ENCODE measurements around the gene MYO1D.
A peak's percentile ranks its signal among the peaks of the same experiment; 100 is the strongest.
"Not testable (repeated sequence)": the region's sequence is repeated elsewhere in the genome, so short reads cannot be mapped to it uniquely, and the experiment has no call there.

Gene MYO1D

DNA sequence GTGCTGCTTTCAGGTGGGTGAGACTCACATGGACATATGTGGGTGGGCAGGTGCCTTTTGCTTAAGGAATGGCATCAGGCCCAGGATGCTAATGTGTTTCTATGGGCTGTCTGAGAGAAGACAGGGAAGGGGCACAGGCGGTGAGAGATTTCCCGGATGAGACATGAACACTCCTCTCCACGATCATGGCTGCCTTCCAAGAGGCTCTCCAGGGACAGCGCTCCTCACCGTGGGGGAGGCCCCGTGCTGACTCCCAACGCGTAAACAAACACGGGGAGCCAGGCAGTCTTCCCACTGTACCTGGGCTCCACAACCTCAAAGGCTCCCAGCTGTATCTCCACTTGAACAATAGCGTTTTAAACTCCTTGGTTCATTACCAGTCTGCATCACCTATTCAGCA, 347.3 kb downstream of the MYO1D start:
- H3K4me3 ChIP-seq (ENCODE audit: low read depth, low read length): no peak overlapping the region
- DNase-seq (ENCODE audit: low read depth): no peak

DNA sequence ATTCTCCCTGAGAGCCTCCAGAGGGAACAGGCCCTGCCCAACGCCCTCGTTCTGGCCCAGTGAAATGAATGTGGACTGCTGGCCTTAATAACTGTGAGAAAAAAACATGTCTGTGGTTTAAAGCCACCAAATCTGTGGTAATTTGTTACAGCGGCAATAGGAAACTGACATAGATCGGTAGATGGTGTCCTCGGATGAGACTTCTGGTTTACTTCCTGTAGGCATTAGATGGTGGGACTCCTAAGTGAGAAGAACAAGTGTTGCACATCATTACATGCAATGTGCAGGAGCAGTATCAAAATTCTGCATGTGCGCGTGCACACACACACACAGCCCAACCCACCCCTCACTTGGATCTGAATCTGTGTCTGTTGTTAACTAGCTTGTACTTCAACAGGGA, 348.1 kb downstream of the MYO1D start:
- no peak overlapping the region for H3K4me3 ChIP-seq (ENCODE audit: low read depth, low read length)
- DNase-seq (ENCODE audit: low read depth): no peak

DNA sequence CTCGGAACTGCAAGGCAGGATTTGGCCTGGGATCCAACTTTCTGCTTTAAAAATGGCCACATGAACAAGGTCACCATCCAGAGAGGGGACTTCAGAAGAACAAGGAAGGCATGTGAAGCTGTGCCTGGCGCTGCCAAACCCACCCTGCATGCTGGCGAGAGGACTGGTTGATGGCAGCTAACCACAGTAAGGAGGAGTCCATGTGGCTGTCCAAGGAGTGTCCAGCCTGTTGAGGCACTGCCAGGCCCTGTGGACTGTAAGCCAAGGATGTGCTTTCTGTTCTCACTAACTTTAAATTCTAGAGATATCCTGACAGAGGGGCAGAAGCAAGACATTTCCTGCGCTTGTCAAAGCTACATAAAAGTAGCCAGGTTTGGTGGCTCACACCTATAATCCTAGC, 349.8 kb downstream of the MYO1D start:
- DNase-seq (ENCODE audit: low read depth): no peak
- no peak overlapping the region for H3K4me3 ChIP-seq (ENCODE audit: low read depth, low read length)

DNA sequence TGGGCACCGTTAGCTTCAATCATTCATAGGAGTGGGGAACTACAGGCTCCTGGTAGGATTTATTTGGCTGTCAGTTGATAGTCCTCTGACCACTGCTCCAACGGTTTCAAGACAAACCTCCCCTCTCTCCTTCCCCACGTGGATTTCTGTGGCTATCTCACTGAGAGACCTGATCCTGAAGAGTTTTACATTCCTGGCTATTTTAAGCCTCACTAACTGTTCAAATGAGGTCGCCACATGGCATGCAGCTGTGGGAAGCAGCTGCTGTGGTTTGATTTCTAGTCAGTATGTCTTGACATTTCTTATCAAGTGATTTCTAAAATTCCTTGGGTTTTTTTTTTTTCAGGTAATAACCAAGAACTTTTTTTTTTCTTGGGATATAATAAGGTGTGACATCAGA, 351.8 kb downstream of the MYO1D start:
- DNase-seq (ENCODE audit: low read depth): no peak

DNA sequence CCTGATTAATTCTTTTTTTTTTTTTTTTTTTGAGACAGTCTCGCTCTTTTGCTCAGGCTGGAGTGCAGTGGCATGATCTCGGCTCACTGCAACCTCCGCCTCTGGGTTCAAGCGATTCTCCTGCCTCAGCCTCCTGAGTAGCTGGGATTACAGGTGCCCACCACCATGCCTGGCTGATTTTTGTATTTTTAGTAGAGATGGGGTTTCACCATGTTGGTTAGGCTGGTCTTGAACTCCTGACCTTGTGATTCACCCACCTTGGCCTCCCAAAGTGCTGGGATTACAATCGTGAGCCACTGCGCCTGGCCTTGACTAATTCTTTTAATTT, 352.4 kb downstream of the MYO1D start:
- not testable (repeated sequence) for H3K4me3 ChIP-seq (ENCODE audit: low read depth, low read length); DNase-seq (ENCODE audit: low read depth)

More for the DNA sequence above, 351.8 kb downstream of the MYO1D start:
- no peak overlapping the region for H3K4me3 ChIP-seq (ENCODE audit: low read depth, low read length)

DNA sequence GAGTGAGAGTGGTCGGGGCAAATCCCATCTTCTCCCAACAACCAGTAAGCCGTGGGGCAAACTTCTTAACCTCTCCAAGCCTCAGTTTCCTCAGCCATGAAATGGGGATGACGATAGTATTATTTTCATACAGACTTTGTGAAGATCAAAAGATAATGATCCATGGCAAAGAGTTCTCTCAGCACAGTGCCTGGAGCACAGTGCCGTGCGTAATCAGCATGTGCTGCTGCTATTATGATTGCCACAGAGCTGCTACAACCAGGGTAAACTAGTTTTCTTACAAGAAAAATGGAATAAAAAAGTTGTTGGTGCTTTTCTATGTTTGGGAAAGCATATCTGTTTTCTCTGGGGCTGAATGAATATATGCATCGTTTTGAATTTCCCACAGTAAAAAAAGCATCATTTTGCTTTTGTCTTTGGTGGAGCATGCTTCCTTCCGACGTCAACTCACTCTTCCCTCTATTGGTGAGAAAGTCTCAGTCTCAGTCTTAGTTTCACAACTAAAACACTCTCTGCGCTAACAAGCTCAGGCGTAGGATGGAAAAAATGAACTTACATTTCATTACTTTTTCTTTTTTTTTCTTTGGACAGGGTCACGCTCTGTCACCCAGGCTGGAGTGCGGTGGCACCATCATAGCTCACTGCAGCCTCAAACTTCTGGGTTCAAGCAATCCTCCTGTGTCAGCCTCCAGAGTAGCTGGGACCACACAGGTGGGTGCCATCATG, 352.9 kb downstream of the MYO1D start:
- no peak overlapping the region for H3K4me3 ChIP-seq (ENCODE audit: low read depth, low read length)
- no peak for DNase-seq (ENCODE audit: low read depth)

DNA sequence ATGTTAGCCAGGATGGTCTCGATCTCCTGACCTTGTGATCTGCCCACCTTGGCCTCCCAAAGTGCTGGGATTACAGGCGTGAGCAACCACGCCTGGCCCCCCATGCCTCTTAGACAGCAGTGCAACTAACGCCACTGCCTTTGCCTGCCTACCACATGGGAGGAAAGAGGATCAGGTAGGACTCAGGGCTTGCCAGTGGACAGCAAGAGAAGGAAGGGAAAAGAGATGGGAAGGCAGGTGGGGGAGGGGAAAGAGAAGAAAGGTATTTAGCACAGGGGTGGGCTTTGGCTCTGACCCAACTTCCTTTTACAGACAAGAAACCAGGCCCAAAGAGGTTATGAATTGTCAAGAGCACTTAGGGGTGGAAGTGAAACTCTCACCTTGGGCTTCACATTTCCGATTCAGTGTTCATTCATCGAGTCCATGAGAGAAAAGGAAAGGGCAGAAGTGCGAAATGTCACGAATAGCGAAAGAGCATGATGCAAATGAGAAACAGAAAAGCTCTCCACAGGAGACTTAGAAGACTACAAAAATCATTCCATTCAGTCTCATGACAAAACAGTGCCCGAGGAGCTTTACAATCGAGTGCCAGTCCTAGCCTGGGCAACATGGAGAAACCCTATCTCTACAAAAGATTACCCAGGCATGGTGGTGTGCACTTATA, 353.8 kb downstream of the MYO1D start:
- no peak for DNase-seq (ENCODE audit: low read depth)
- H3K4me3 ChIP-seq (ENCODE audit: low read depth, low read length): no peak overlapping the region

DNA sequence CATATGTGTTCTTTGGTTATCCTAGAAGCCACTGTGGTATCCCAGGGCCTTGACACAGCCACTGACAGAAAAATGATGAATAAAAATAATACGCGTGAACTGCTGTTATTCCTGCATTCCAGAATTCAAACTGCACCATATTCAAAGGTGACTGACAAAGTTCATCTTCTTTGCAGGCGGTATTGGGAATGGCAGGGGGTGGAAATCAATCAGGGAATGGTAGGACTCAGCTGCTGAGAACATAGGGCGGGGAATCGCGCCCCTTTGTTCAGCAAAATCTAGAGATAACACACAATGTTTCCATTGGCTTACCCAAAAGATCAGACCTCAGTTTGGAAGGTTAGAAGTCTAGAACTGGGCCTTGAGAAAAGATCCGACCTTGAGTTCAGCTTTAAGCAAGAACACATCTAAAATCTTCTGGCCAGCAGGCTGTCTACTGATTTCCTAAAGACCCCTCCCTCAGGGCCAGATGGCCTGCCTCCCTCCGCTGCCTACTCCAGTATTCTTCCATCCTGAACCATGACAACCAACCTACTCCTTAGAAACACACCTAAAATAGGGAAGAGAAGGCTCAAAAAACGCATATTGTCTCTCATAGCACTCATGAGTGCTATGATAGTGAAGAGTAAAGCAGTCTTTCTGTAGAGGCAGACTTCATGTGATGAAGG, 356.1 kb downstream of the MYO1D start:
- no peak for DNase-seq (ENCODE audit: low read depth)
- no peak overlapping the region for H3K4me3 ChIP-seq (ENCODE audit: low read depth, low read length)

DNA sequence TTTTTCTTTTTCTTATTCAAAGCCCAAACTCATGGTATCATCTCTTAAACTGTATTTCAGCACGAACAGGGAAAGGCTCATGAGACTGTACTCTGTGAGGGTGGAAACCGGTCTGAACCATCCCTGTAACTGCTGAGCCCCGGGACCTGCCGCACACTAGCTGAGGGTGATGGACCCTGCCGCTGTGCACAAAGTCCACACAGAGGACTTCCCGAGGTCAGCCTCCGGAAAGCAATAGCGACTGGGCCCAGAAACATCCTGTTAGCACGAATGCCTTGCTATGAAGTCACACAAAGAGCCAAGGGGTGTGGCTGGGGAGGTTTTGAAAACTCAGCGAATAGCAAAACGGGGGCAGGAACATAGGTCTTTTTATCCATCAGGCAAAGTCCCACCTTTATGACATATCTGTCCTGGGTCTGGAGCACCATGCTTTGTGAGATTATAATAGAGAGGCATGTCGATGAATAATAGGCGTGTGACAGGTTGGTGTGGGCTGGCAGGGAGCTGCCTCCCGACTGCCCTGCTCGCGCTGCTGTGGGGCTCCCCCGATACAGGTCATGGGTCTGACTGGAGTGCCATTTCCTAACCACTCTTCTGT, 356.7 kb downstream of the MYO1D start:
- H3K4me3 ChIP-seq (ENCODE audit: low read depth, low read length): peak overlapping the region; percentile 4
- no peak for DNase-seq (ENCODE audit: low read depth)

DNA sequence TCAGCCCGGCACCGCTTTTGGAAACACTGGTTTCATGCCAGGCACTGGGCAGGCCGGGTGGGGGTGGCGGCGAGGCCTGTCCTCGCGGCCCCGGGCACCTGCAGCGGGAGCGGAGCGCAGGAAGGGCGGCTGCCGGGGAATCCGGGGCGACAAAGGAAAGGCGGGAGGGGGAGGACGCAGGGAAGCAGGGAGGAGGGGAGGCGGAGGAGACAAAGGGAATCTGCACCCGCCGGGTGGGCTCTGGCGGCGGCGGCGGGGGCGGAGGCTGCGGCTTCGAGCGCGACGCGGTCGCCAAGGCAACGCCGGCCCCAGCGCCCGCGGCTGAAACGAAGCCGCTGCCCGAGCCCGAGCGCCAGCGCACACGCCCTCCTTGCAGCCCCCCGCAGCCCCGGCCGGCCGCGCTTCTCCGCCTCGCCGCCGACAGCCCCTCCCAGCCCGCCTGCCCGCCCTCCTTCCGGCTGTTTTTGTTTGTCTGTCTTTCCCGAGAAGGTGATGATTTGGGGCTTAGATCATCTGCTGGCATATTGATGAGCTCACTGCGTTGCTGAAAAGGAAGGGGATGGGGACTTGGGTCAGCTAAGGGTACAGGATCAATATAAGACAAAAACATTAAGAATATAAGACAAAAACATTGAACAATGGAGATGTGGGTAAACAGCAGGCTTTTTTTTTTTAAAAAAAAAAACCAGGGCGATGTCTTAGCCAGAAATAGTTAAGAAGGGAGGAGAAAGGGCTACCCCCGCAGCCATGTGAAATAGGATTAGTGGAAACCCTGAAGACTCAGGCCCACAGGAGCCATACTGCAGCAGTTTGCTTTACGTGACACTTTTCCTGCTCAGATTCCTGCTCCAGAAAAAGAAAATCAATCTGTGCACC, 357.5 kb downstream of the MYO1D start:
- DNase-seq (ENCODE audit: low read depth): no peak
- peak overlapping the region; percentile 46 for H3K4me3 ChIP-seq (ENCODE audit: low read depth, low read length)

DNA sequence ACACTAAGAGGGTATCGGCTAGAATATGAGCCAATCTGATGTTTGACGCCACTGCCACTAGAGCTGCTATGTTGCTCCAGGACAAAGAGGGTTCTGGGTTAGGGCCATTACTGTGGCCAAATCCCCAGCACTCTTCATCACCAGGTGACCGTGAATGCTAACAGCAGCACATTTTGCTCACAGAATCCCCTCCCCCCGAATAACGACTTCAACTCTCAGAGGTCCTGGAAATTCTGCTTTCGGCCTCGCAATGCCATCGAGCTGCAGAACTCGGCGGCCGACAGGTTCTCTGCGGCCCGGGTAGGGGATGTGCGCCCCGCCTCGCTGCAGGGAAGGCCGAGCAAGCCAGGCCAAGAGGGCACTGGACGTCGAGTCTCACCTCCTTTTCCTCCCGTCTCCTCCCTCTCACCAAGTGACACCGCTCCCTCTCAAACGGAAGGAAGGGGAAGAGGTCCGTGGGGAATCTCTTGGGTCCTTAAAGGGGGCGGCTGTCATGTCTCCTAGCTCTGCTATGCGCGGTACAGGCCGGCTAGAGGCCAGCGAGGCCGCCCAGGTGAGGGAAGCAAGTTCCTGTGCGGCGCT, 358.2 kb downstream of the MYO1D start:
- H3K4me3 ChIP-seq (ENCODE audit: low read depth, low read length): peak overlapping the region; percentile 46
- no peak for DNase-seq (ENCODE audit: low read depth)

DNA sequence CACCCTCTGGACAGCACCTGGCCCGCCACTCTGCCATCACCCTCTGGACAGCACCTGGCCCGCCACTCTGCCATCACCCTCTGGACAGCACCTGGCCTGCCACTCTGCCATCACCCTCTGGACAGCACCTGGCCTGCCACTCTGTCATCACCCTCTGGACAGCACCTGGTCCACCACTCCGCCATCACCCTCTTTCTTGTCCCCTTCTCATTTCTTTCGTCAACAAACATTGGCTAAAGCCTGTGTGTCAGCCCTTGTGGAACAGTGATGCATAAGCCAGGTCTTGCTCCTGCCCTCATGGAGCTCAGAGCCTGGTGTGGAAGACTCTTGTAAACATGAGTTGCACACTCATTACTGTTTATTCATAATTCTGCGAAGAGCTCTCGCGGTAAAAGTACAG, 358.9 kb downstream of the MYO1D start:
- no peak overlapping the region for H3K4me3 ChIP-seq (ENCODE audit: low read depth, low read length)
- no peak for DNase-seq (ENCODE audit: low read depth)

DNA sequence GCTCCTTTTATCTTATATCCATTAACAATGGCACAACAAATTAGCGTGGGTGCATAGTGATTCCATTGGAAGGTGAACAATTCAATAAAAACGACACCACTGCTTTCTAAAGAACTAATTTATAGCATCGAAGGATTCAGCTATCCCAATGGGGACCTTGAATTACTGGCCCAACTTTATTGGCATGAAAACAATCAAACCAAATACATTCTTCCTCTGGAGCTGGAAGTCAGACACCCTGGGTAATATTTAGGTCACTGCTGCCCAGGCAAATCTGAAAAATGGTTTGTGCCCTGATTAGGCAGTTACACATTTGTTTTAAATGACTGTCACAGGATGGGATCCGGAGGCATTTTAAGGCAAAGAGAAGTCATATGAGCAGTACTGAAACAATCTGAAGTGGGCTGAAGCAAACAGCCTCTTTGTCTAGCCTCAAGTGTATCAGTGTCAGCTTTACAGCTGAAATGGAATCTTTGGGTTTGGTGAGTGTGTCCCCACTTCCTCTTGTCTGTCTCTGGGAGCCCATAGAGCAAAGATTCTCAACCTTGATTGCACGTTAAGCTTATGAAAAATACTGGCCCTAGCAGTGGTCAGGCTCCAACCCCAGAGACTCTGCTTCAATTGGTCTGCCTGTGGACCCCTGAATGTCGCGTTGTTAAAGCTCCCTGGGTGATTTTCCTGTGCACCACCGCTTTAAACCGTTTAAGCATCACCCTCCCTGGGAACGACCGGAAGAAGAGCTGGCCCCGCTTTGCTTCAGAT, 359.8 kb downstream of the MYO1D start:
- no peak overlapping the region for H3K4me3 ChIP-seq (ENCODE audit: low read depth, low read length)
- no peak for DNase-seq (ENCODE audit: low read depth)

DNA sequence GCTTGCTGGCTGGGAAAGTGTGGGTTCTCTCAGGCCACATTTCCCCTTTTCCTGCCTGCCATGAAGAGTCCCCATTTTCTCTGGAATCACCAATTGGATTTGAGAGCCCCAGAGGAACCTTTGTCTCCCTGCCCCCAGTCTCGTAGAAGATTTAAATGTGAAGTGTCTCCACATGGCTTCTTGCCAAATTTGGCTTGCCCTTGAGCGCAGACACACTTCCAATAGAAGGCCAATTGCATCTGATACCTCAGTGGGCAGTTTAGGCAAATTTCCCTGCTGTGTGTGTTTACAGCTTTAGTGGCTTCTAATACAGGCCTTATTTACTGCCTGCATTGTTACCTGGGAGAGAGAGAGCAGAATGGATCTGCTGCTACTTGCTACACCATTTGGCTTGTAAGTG, 360.5 kb downstream of the MYO1D start:
- no peak for DNase-seq (ENCODE audit: low read depth)
- no peak overlapping the region for H3K4me3 ChIP-seq (ENCODE audit: low read depth, low read length)

DNA sequence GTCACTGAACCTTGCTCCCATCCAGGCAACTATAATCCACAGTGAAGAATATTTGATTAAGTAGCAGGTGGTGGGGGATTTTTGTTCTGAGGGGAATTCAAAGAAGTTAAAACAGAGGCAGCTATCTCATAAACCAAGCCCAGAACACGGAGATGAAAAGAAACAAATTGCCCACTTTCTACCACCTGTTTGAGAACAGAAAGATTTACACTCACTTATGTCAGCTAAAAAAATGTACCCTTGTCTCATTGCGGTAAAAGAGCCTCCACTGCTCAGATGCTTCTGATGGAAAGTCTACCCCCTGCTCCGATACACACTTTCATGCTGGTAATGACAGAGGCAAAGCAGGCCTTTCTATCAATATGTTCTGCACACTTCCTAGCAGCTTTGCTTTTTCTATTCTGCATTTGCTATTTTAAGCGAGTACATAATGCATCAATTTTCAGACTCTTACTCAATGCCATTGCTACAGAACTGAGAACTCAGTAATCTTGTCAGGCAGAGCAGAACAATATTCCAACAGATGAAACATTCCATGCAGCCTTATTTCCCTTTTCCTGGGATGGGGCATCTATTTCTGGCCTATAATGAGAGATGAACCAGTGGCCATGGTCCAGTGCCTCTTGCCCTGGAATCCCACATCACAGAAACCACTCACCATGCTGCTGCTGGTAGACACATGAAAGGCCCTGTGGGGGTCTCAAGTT, 361.1 kb downstream of the MYO1D start:
- no peak overlapping the region for H3K4me3 ChIP-seq (ENCODE audit: low read depth, low read length)
- DNase-seq (ENCODE audit: low read depth): no peak

DNA sequence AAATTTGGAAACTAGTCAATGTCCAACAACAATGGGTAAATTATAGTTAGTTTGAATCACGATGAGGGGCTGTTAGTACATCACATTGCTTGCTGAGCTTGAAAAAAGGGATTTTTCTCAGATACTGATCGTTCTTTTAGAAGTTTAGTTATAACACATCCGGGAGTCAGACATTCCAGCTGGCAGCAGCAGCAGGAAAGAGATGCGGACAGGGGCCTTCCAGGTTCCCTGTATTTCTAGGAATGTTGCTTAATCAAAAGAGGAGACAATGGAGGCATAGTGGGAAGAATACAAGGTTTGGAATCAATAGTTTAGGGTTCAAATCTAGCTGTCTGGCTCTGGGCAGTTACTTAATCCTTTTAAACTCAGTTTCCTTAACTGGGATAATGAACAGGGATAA, 362.3 kb downstream of the MYO1D start:
- no peak for DNase-seq (ENCODE audit: low read depth)
- no peak overlapping the region for H3K4me3 ChIP-seq (ENCODE audit: low read depth, low read length)

DNA sequence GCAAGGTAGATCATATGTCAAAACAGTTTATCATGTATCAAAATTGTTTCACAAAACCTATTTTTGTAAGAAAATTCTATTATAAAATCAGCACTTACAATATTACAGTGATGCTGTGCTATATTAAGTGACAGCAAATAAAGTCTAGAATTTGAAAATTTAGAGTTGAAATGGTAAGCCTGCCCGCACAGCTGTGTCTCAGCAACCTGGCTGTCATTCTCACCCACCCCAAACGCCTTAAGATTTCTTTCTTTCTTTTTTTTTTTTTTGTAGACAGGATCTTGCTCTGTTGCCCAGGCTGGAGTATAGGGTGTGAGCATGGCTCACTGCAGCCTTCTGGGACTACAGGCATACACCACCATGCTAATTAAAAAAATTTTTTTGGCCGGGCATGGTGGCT, 363.3 kb downstream of the MYO1D start:
- no peak overlapping the region for H3K4me3 ChIP-seq (ENCODE audit: low read depth, low read length)
- no peak for DNase-seq (ENCODE audit: low read depth)

DNA sequence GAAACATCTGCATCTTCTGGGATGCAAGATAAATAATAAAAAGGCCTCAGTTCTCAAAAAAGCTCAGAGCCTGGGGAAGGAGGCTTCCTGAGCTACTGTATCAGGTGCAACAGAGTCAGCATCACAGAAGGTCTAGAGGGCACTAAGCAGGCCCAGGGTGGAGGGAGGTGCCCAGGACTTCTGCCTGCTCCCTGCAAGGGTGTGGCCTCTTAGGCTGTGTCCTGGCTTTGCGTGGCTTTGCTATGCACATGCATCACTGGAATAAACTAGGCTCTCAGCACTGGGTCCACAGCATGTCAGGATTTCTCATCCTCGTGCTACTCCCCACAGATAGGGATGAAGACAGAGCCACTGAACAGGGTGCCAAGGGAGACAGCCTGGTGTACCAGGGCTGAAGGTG, 364.6 kb downstream of the MYO1D start:
- H3K4me3 ChIP-seq (ENCODE audit: low read depth, low read length): no peak overlapping the region
- no peak for DNase-seq (ENCODE audit: low read depth)

Measured in skeletal muscle cell (primary cell).